Colonic mucosa (tissue), 4 donors: ENCODE data around the gene MAP3K2. TPM values are rescaled to one million over a fixed set of nuclear protein-coding genes. Genes with fewer than 3 reads are reported as not detected.

Source experiments
- DNase-seq: peaks from one replicate; pipeline ENCODE4 v3.0.0-alpha.2; 2020
- H3K27ac ChIP-seq: fragments of 200-600 bp; one replicate; pipeline ENCODE4 v1.8.0; 2021
- H3K27me3 ChIP-seq: fragments of 200-600 bp; one replicate; pipeline ENCODE4 v1.8.0; 2021
- H3K36me3 ChIP-seq: fragments of 200-600 bp; one replicate; pipeline ENCODE4 v1.8.0; 2021
- H3K4me1 ChIP-seq: fragments of 200-600 bp; one replicate; pipeline ENCODE4 v1.8.0; 2021; ENCODE audit warnings: mild to moderate bottlenecking
- H3K4me3 ChIP-seq: fragments of 200-600 bp; one replicate; pipeline ENCODE4 v1.8.0; 2021
- H3K9ac ChIP-seq, 2 donors: one replicate each; pipeline ENCODE4 v1.7.0; 2013; ENCODE audit warnings: control low read depth in 2 of 2, low read depth in 2 of 2, low read length in 2 of 2
- H3K9me3 ChIP-seq: fragments of 200-600 bp; one replicate; pipeline ENCODE4 v1.8.0; 2021
- CTCF ChIP-seq: fragments of 200-600 bp; IDR thresholded peaks from one replicate; pipeline ENCODE4 v1.8.0; 2022; ENCODE audit warnings: antibody characterized with exemption, mild to moderate bottlenecking
- intact Hi-C: fragments of 100-400 bp; cut with DNase I; formaldehyde crosslinking; loops from one replicate; pipeline ENCODE4 v1.14.1; 2022
- total RNA-seq, 2 donors: library from RNA; stranded (reverse); fragmentation: NEBNext Ultra II Directional in 1 of 2; extraction: Animal tissue kit (Norgen Biotek cat#: 25700) in 1 of 2; gene quantifications; one replicate each; pipeline ENCODE4 v1.2.1, GENCODE V29; 2021
- donor health status: healthy.
- donor health status: DM: no; HTN: no; CAD: no.
- donor health status: DM: no; HTN: no; CAD: no.

The MAP3K2 gene
- total RNA-seq, 2 donors from 2014 or later: 53.8 to 76.0 TPM

- intact Hi-C loops: no loop called here
- no peaks in the 10 kb centered on the region for H3K27me3 ChIP-seq
- no peak overlapping the region for H3K4me3 ChIP-seq
- no peaks in the 10 kb centered on the region for H3K4me1 ChIP-seq
- H3K9ac ChIP-seq: no peak overlapping the region
- TF ChIP-seq CTCF: no peak
- DNase-seq: no peak
- H3K36me3 ChIP-seq: no peaks in the 10 kb centered on the region
- no peak overlapping the region for H3K27ac ChIP-seq
- H3K9me3 ChIP-seq: no peaks in the 10 kb centered on the region
Measured at GRCh38 chr2:127351603-127352002, 36.2 kb downstream of the MAP3K2 start.

GRCh38 chr2:127348426-127349000 lies 39.3 kb downstream of the MAP3K2 start:
- Histone ChIP-seq H3K36me3 (no peaks in the 10 kb centered on the region), H3K9ac (no peak overlapping the region), H3K4me1 (no peaks in the 10 kb centered on the region), H3K27me3 (no peaks in the 10 kb centered on the region), H3K27ac (no peak overlapping the region), H3K4me3 (no peak overlapping the region), H3K9me3 (no peaks in the 10 kb centered on the region)
- intact Hi-C loops: no loop called here
- DNase-seq: no peak
- no peak for TF ChIP-seq CTCF

GRCh38 chr2:127347734-127348392 lies 39.9 kb downstream of the MAP3K2 start:
- Histone ChIP-seq H3K4me1 (no peaks in the 10 kb centered on the region), H3K9ac (no peak overlapping the region), H3K9me3 (no peaks in the 10 kb centered on the region), H3K4me3 (no peak overlapping the region), H3K27ac (no peak overlapping the region), H3K36me3 (no peaks in the 10 kb centered on the region), H3K27me3 (no peaks in the 10 kb centered on the region)
- intact Hi-C loops: no loop called here
- no peak for TF ChIP-seq CTCF
- no peak for DNase-seq

GRCh38 chr2:127347015-127347414 lies 40.8 kb downstream of the MAP3K2 start:
- TF ChIP-seq CTCF: no peak
- Histone ChIP-seq H3K4me3 (no peak overlapping the region), H3K4me1 (no peaks in the 10 kb centered on the region), H3K27ac (no peak overlapping the region), H3K27me3 (no peaks in the 10 kb centered on the region), H3K9me3 (no peaks in the 10 kb centered on the region), H3K36me3 (no peaks in the 10 kb centered on the region), H3K9ac (no peak overlapping the region)
- intact Hi-C loops: no loop called here
- no peak for DNase-seq

- Histone ChIP-seq H3K4me3 (no peak overlapping the region), H3K4me1 (no peaks in the 10 kb centered on the region), H3K9ac (no peak overlapping the region), H3K27ac (no peak overlapping the region), H3K9me3 (no peaks in the 10 kb centered on the region), H3K36me3 (no peaks in the 10 kb centered on the region), H3K27me3 (no peaks in the 10 kb centered on the region)
- intact Hi-C loops: no loop called here
- no peak for DNase-seq
- TF ChIP-seq CTCF: no peak
Measured at GRCh38 chr2:127343277-127343676, 44.5 kb downstream of the MAP3K2 start.
